Right atrium auricular region (tissue), 2 donors: ENCODE data around the gene DSE. TPM values are rescaled to one million over a fixed set of nuclear protein-coding genes. Genes with fewer than 3 reads are reported as not detected.
A peak's percentile ranks its signal among the peaks of the same experiment; 100 is the strongest.

ENCODE experiments used
- DNase-seq: peaks from one replicate; pipeline ENCODE4 v3.0.0-alpha.2; 2019; ENCODE audit warnings: low spot score
- H3K27ac ChIP-seq, 2 donors: fragments of 200-600 bp; sonication (generic); 1 replicate in 1 of 2; 2 replicates in 1 of 2; pipeline ENCODE4 v1.5.1; 2016 to 2019
- H3K27me3 ChIP-seq, 2 donors: fragments of 200-600 bp; sonication (generic); one replicate each; pipeline versions ENCODE4 v1.5.1 to v1.6.0; 2017 to 2019
- H3K36me3 ChIP-seq: fragments of 200-600 bp; sonication (generic); one replicate; pipeline ENCODE4 v1.5.1; 2016
- H3K4me1 ChIP-seq, 2 donors: fragments of 200-600 bp; sonication (generic); one replicate each; pipeline versions ENCODE4 v1.5.1 to v1.6.0; 2017 to 2019
- H3K4me3 ChIP-seq, 2 donors: fragments of 200-600 bp; sonication (generic); 1 replicate in 1 of 2; 2 replicates in 1 of 2; pipeline ENCODE4 v1.5.1; 2017 to 2019; ENCODE audit warnings: mild to moderate bottlenecking in 1 of 2, moderate library complexity in 1 of 2
- H3K9me3 ChIP-seq, 2 donors: fragments of 200-600 bp; sonication (generic); one replicate each; pipeline ENCODE4 v1.5.1; 2019
- CTCF ChIP-seq, 2 donors: fragments of 200-600 bp; sonication (generic); IDR thresholded peaks; one replicate each; pipeline ENCODE4 v1.5.1; 2019; ENCODE audit warnings: antibody characterized with exemption in 2 of 2
- total RNA-seq, 2 donors: library from RNA; depleted of rRNA; stranded (reverse); fragments of >200 nt; gene quantifications; one replicate each; pipeline ENCODE4 v1.1.0, GENCODE V29; 2016

DSE gene
- total RNA-seq, 2 donors from 2014 or later = 19.4 to 31.7 TPM

- no peak for TF ChIP-seq CTCF (IDR thresholded peaks at IDR 0.05)
Measured at GRCh38 chr6:116408491-116408890, 37.7 kb downstream of the DSE start.

GRCh38 chr6:116409756-116410155 is 39.0 kb downstream of the DSE start:
- Histone ChIP-seq H3K27me3 (no peaks in the 10 kb centered on the region), H3K27ac (peak overlapping the region; percentile 28 to 32), H3K9me3 (no peaks in the 10 kb centered on the region), H3K4me1 (peaks cover 0 to 56% of the 10 kb centered on the region in 2 donors), H3K36me3 (no peaks in the 10 kb centered on the region), H3K4me3 (no peak overlapping the region)
- TF ChIP-seq CTCF (IDR thresholded peaks at IDR 0.05) = no peak
- no peak for DNase-seq

More at GRCh38 chr6:116408491-116408890, 37.7 kb downstream of the DSE start:
- Histone ChIP-seq H3K36me3 (no peaks in the 10 kb centered on the region), H3K27ac (peak overlapping the region; percentile 4 to 30), H3K27me3 (no peaks in the 10 kb centered on the region), H3K4me1 (peaks cover 0 to 56% of the 10 kb centered on the region in 2 donors), H3K9me3 (no peaks in the 10 kb centered on the region), H3K4me3 (no peak overlapping the region)
- no peak for DNase-seq

- peaks cover 0 to 41% of the 10 kb centered on the region in 2 donors for H3K4me1 ChIP-seq
Measured at GRCh38 chr6:116411284-116411623, 40.5 kb downstream of the DSE start.

GRCh38 chr6:116412270-116412669 is 41.5 kb downstream of the DSE start:
- Histone ChIP-seq H3K27ac (peak overlapping the region in 1 of 2 donors; percentile 32), H3K4me1 (peaks cover 0 to 41% of the 10 kb centered on the region in 2 donors), H3K27me3 (no peaks in the 10 kb centered on the region), H3K4me3 (no peak overlapping the region), H3K36me3 (no peaks in the 10 kb centered on the region), H3K9me3 (no peaks in the 10 kb centered on the region)
- TF ChIP-seq CTCF (IDR thresholded peaks at IDR 0.05) = no peak
- DNase-seq = no peak

More at GRCh38 chr6:116411284-116411623, 40.5 kb downstream of the DSE start:
- Histone ChIP-seq H3K27me3 (no peaks in the 10 kb centered on the region), H3K4me3 (no peak overlapping the region), H3K9me3 (no peaks in the 10 kb centered on the region), H3K36me3 (no peaks in the 10 kb centered on the region), H3K27ac (peak overlapping the region; percentile 8 to 32)
- TF ChIP-seq CTCF (IDR thresholded peaks at IDR 0.05) = no peak
- DNase-seq = no peak

- Histone ChIP-seq H3K9me3 (no peaks in the 10 kb centered on the region), H3K27ac (no peak overlapping the region), H3K36me3 (no peaks in the 10 kb centered on the region), H3K27me3 (no peaks in the 10 kb centered on the region), H3K4me1 (peaks cover 0 to 41% of the 10 kb centered on the region in 2 donors), H3K4me3 (no peak overlapping the region)
- TF ChIP-seq CTCF (IDR thresholded peaks at IDR 0.05) = no peak
- DNase-seq = no peak
Measured at GRCh38 chr6:116413357-116413756, 42.6 kb downstream of the DSE start.

GRCh38 chr6:116417661-116418060 is 46.9 kb downstream of the DSE start:
- Histone ChIP-seq H3K27ac (no peak overlapping the region), H3K4me1 (peaks cover 0 to 5% of the 10 kb centered on the region in 2 donors), H3K9me3 (no peaks in the 10 kb centered on the region), H3K27me3 (no peaks in the 10 kb centered on the region), H3K36me3 (no peaks in the 10 kb centered on the region), H3K4me3 (no peak overlapping the region)
- no peak for TF ChIP-seq CTCF (IDR thresholded peaks at IDR 0.05)
- no peak for DNase-seq
